GM20431 (cell line): Measurements from ENCODE around the gene SHE.
"Not testable (repeated sequence)": the region's sequence is repeated elsewhere in the genome, so short reads cannot be mapped to it uniquely, and the experiment has no call there.

ENCODE experiments used
- in situ Hi-C: fragments of 300-500 bp; cut with MseI, MboI; formaldehyde crosslinking; loops from one replicate; pipeline ENCODE4 v1.15.0; 2020; ENCODE audit warnings: low sequenced_read_pairs; ENCODE audit not compliant: unreplicated experiment

The SHE gene

GRCh38 chr1:154502066-154502743, at the start of gene SHE, which contains the start of gene TDRD10:
SHE (minus strand) TSS chr1:154502412; CDS start chr1:154502026, 386 bp downstream.
TDRD10 (plus strand) TSS chr1:154502219; CDS start chr1:154506904, 4,685 bp downstream.
- in situ Hi-C loops = no loop called here

DNA sequence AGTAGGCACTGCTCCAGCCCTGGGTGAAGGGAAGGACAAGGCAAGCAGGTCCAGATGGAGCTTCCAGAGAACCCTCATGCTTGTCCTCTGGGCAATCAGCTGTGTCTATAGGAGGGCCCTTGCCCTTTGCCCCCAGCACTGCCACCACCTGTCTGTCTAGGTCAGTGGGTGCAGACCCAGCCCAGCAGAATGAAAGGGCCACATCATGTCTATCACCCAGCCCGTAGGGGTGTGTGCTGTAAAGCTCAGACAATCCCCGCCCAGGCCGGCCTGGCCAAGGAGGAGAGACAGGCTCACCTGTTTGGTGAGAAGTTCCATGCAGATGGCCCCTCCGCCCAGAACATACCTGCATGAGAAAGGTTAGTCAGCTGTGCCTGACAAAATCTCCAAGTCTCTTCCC, 49.3 kb upstream of the SHE start:
- in situ Hi-C loops = no loop called here

DNA sequence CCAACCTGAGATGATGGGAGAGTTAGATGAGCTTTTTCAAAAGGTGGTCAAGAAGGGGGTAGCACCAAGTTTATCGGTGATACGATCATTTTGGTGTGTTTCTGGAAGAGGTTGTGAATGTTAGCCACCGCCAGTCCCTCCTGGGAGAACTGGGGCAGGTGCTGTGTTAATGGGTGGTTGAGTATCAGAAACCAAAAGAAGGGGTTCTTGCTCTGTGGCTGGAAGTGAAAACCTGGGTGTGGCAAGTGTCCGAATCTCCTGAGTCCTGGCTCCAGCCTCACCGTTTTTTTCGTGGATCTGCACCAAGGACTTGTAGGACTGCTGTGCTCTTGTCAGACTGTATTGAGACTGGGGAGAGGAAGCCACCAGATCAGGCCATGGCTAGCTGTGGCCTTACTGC, 48.4 kb upstream of the SHE start:
- in situ Hi-C loops = no loop called here

- in situ Hi-C loops = no loop called here
These were observed 47.9 kb upstream of the SHE start for GRCh38 chr1:154550070-154550469.

DNA sequence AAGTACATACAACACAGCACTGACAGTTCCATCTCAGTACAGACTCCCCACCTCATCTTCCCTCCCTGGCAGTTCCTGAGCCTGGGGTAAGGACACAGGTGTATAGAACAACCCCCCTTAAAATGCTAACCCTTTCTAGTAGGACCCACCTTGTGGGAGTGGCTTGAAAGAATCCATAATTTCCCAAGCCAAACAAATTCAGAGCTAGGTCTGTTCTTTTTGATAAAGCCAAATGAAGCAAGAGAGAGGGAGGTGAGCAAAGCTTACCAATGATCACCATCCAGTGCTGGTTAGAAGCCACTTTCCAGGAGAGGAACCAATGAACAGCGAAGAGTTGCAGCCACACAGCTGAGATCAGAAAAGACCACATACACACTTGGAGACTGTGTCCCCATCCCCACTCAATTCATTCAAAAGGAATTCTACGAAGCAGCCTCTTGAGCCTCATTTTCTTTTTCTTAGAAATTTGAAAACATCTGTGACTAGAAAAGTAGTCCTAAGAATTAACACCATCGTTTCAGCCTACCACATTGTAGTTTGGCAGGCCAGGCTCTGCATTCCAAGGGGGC, 47.1 kb upstream of the SHE start:
- in situ Hi-C loops = loop anchor here (10.0 kb wide), 1 partner anchor 64 kb away; no protein-coding TSS in a partner anchor

DNA sequence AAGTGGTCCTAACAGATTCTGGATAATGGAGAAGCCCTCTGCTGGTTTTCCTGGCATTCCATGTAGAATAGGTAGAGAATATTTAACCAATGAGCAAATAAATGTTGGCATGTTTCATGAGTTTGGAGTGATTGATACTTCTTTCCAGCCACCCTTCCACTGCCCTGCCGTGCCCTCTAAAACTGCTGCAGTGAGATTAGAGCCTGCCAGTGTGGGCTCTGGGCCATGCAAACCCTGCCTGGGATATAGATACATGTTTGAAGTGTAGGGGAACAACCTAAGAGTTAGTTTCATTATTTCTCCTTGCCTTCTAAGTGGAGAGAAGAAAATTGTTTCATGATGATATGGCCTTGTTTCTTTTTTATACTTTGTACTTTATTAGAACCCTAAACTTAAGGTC, 45.8 kb upstream of the SHE start:
- in situ Hi-C loops = loop anchor here (10.0 kb wide), 1 partner anchor 63 kb away; no protein-coding TSS in a partner anchor

DNA sequence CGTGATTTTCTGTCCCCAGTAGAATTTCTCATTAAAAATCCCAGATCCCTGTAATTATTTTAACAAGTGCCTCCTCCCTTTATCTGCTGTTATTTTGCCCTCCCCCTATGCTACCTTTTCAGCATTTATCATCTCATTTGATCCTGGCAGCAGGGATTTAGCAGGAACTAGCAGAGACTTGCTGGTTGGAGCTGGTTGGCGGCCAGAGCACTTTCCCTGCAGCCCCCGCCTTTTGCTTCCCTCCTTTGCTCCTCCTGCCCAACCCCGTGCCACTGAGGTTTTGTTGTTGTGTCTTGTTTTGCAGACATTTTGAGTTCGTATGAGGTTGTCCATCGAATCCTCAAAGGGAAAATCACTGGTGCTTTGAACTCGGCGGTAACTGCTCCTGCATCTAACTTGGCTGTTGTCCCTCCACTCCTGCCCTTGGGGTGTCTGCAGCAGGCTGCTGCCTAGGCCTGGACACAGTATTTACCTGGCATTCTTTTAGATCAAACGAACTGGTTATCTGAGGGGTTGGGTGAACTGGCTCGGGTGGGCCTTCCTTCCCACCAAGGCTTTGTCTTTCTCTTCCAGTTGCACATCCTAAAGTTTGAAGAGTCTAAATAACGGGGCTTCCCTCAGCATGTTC, 45.0 kb upstream of the SHE start:
- in situ Hi-C loops = loop anchor here (10.0 kb wide), 1 partner anchor 62 kb away; no protein-coding TSS in a partner anchor

GRCh38 chr1:154546264-154547063, 44.3 kb upstream of the SHE start:
- in situ Hi-C loops = loop anchor here (10.0 kb wide), 1 partner anchor 62 kb away; no protein-coding TSS in a partner anchor

GRCh38 chr1:154541231-154541630, 39.0 kb upstream of the SHE start:
- in situ Hi-C loops = loop anchor here (10.0 kb wide), 1 partner anchor 56 kb away; no protein-coding TSS in a partner anchor

- in situ Hi-C loops = loop anchor here (10.0 kb wide), 1 partner anchor 55 kb away; no protein-coding TSS in a partner anchor
These were observed 37.6 kb upstream of the SHE start for GRCh38 chr1:154539486-154540483.

GRCh38 chr1:154536570-154536969, 34.4 kb upstream of the SHE start:
- in situ Hi-C loops = no loop called here

- in situ Hi-C loops = no loop called here
These were observed 32.0 kb upstream of the SHE start for GRCh38 chr1:154533952-154534844.

GRCh38 chr1:154531950-154532349, 29.7 kb upstream of the SHE start:
- in situ Hi-C loops = not testable (repeated sequence)

GRCh38 chr1:154529308-154529707, 27.1 kb upstream of the SHE start:
- in situ Hi-C loops = no loop called here

DNA sequence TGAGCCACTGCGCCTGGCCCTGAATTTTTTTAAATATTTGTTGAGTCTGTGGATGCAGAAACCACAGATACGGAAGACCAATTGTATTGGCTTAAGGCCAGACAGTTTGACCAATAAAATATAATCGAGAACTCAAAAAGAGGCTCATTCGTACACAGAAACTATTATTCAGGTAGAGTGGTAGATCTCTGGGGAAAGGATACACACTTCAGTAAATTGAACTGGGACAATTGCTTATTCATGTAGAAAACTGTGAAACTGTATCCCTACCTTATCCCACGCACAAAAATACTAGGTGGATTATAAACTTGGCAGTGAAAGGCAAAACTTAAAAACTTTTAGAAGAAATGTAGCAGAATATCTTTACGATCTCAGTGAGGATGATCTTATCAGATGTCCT, 25.0 kb upstream of the SHE start:
- in situ Hi-C loops = no loop called here

DNA sequence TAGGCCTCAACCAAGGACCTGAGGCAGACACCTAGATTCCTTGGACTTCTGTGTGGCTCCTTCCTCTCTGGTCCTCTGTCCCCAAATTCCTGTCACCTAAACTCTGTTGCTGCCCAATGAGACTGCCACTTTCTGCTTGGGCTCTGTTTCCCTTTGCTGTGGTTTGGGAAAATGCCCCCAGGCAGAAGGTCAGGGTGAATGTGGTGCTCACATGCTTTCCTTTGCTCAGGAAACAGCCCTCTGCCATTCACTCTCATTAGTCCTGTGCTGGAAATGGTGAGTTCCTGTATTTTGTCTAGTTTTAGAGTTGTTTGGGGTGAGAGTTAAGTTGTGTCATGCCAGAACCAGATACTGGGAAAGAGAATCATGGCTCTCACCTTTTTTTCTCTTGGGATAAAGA, 22.7 kb upstream of the SHE start:
- in situ Hi-C loops = no loop called here

DNA sequence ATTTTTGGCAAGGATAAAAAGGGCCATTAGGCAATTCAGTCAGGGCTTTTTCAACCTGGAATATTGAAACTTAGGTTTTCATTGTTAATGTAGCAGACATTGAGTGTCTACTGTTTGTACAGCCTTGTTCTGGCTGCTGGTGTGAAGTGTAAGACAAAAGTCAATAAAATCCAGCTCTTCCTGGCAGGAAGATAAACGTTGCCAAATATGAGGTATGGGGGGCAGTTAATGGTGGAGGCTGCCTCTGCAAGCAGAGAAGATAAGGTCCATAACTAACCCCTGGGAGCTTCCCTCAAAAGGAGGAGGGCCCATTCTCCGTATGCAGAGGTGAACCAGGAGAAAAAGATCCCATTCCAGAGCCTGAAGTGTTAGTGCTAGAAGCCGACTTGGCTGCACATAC, 19.5 kb upstream of the SHE start:
- in situ Hi-C loops = no loop called here

- in situ Hi-C loops = no loop called here
These were observed 18.1 kb upstream of the SHE start for GRCh38 chr1:154520333-154520732.
